ENCODE measurements around the gene ONECUT2.
"Not testable (repeated sequence)": the region's sequence is repeated elsewhere in the genome, so short reads cannot be mapped to it uniquely, and the experiment has no call there.

ONECUT2 gene

DNA sequence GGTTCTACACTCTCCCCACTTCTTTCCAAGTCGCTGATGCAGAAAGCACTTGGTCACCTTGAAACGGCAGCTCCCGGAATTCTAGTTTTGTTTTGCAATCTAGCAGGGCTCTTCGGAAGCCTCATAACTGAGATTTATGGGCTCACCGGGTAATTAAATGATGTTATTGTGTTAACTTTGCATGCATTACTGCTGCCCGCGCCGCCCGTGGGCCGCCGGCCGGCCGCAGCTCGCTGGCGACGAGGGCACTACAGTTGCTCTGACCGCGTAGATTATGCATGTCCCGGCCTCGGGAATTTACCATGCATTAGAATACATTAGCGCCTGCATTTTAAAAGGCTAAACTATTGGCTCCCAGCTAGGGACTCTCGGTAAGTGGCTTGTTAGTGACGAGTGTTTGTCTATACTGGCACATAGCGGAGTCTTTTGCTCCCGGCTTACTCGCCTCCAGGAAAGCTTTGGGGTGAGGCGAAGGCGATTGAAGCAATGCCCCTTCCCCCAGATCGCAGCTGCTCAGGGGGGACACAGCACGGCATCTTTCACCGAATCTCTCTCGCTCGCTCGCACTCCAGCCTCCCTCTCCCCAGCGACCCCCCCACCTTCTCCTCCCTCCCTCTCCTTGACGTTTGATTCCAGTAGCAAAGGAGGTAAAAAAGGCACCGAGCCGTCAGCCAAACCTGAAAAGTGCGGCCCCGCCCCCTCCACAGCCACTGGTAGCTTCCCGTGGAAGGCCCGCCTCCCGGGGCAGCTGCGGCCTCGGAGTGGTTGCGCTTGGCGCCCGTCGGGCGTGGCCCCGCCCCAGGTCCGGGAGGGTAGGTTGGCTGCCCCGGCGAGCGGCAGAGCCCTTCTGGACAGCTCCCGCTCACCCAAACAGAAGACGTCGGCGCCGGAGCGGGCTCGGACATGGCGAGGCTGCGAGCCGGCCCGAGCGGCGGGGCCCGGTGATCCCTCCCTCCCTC is at the start of gene ONECUT2:
TSS of gene ONECUT2 (plus strand) at position 839 of the 959 bp plus-strand sequence. CDS start 343 bp downstream, outside the sequence.
- peak; percentile 89 for DNase-seq

DNA sequence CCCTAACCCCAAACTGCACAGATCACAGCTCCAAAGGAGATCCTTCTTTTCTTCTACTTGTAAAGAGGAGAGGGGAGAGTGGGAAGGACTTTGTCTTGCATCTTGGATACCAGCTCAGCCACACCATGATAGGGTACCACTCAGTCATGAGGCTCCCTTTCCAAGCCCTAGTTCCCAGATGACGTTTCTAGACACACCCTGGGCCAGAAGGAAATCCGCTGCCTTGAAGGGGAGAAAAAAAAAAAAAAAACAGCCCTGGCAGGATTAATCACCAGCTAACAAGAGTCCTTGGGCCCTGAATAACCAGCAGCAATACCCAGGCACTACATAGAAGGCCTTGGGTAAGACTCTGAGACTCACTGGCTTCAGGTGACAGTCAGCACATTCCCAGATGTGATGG is 45.9 kb upstream of the ONECUT2 start:
- DNase-seq: no peak

DNA sequence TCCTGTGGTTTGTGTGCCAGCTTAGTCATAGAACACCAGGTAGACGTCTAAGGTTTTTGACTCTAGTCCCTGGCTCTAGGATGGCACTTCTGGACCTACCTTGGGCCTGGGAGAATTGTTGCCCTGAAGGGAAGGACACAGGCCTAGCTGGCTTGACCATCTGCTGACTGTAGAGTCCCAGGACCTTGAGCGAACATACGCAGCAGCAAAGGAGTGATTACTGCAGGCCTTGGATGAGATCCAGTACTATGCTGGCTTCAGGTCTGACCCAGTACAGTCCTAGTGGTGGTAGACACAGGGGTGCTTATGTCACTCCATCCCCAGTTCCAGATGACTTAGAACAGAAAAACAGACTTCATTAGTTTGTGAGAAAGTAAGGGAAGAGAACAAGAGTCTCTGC is 45.1 kb upstream of the ONECUT2 start:
- DNase-seq: no peak

DNA sequence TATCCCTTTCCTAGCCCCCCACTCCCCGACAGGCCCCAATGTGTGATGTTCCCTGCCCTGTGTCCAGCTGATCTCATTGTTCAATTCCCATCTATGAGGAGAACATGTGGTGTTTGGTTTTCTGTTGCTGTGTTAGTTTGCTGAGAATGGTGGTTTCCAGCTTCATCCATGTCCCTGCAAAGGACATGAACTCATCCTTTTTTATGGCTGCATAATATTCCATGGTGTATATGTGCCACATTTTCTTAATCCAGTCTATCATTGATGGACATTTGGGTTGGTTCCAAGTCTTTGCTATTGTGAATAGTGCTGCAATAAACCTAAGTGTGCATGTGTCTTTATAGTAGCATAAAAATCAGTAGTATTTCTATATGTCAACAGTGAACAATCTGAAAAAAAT is 40.4 kb upstream of the ONECUT2 start:
- DNase-seq: not testable (repeated sequence)

- not testable (repeated sequence) for DNase-seq
These were observed 38.3 kb upstream of the ONECUT2 start for GRCh38 chr18:57396831-57397230.

DNA sequence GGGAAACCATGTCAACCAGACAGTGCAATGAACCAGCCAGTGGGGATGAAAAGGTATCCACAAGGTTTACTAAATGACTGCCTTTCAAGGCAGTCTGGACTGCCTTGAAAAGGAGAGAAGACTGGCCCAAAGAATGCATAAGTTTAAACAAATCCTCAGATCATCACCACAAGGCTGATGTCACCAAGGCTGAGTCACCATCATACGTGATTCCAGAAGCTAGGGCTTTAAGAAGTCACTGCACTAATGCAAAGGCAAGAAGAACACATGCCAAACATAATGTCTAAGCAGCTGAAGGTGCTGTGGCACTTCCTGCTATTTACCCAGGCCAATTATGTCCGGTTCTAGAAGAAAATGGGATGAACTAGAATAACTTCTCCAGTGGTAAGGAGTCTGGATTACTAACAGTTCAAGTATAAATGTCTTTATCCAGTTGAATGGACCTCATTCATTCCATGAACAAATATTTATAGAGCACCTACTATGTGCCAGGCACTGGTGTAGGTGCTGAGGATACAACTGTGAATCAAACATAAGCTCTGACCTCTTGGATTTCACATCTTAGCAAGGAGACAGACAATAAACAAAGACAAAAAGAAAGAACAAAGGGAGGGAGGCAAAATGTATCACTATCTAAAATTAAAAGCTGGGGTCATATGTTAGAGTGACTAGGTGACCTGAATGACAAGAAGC is 37.6 kb upstream of the ONECUT2 start:
- DNase-seq: peak; percentile 12

GRCh38 chr18:57404345-57404744 is 30.8 kb upstream of the ONECUT2 start:
- no peak for DNase-seq

DNA sequence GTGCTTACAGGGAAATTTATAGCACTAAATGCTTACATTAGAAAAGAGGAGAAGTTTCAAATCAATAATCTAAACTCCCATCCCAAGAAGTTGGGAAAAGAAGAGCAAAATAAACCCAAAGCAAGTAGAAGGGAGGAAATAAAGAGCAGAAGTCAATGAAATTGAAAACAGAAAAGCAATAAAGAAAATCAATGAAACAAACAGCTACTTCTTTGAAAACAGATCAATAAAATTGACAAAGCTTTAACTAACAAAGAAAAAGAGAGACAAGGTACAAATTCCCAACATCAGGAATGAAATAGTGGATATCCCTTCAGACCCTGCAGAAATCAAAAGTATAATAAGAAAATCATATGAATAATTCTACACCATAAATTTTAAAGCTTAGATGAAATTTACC is 25.5 kb upstream of the ONECUT2 start:
- DNase-seq: no peak

- DNase-seq: no peak
These were observed 24.4 kb upstream of the ONECUT2 start for GRCh38 chr18:57410749-57411148.

DNA sequence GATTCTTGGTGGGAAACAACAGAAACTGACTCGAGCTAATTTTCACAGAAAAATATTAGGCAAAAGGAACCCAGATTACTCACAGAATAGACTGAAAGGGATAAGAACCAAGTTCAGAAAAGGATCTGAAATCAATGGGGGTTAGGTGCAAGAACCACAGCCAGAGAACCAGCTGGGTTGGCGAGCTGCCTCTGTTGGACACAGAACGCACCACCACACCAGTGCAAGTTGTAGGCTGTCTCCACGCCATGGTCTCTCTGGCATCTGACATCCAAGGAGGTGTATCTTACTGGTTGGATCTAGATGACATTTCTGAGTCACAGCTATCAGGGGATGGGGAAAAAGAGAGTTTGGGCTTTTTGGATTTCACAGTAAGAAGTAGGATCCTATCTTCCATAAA is 18.6 kb upstream of the ONECUT2 start:
- DNase-seq: no peak

DNA sequence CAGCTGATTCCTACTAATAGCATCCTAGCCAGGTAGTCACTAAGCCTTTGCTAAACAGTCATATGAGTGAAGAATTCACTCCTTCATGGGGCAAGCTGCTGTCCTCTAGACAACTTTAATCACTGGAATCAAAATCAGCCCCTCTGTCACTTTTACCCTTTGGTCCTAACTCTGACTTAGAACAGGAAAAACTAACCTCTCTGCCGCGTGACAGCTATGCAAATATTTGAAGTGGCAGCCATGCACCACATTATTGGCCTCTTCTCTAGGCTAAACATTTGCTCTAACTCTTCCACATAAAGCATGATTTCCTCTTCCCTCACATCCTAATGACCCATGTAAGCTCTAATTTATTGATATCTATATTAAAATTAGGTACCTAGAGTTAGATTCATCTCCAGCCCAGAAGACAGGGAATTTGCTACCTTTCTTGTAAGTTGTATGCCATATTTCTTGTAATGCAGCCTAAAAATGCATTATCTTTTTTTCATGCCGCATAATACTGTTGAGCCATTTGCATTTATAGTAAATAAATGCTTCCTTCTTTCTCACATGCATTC is 12.8 kb upstream of the ONECUT2 start:
- no peak for DNase-seq

DNA sequence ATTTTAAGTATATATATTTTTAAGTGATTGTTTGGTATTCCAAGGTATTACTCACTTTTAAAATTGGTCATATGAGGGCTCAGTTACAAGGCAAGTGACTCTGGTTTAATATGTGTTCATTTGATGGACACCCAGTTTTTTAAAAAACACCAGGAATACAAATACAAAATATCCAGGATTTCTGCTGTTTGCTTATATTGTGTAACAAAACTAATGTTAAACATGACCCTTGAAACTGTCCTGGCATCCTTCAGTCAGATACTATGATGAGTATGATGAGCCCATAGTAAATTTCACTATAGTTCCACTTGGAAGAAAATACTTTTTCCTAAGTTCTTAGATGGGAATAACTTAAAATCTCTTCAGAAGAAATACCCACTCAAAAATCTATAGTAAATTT is 11.4 kb upstream of the ONECUT2 start:
- DNase-seq: no peak

DNA sequence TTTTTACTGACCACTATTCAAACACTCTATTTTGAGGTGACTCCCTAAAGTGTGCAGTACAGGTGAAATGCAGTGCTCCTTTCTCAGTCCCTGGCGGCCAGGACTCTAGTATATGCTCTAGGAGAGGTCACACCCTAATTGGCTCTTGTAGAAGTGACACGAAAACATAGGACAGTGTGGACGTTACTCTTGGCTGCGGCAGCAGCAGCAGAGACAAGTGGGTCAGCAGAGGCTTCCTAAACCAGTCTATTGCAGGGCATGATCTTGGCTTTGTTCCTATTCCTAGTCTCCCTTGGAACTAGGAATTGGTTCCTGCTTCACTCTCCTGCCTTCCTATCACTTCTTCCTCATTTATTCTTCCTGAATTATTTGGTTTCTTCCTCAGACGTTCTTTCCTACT is 10.1 kb upstream of the ONECUT2 start:
- DNase-seq: no peak

GRCh38 chr18:57426187-57426586 is 9.0 kb upstream of the ONECUT2 start:
- no peak for DNase-seq

DNA sequence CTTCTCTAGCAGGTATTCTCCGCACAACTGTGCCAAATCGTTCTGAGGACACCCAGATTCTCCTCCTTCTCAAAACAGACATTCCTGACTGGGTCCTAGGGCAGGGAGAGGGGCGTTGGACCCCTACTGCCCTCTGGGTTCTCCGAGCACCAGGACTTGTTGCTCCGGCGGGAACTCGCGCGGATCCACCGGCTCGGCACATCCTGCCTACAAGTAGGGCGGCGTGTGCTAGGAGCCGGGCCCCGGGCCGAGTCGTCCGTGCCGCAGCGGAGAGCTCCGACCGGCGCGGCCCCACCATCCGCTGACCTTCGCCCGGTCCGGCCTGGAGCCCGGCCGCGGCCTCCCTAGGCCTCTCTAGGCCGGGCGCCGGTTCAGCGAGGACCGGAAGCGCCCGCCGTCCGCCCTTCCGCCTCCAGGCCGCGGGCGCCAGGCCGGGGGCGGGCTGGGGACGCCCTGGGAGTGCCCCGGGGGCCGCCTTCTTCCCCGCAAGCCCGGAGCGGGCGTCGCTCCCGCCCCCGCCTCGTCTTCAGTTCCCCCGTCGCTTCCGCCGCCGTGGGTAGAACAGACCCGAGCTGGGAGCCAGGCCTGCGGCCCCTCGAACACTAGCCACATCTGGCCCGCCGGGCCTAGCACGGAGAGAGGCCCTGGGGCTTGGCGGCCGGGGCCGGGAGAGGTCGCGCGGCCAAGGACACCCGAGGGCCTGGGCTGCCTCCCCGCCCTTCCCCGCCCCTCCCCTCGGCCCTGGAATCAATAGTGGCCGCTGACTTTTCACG is 7.6 kb upstream of the ONECUT2 start:
- no peak for DNase-seq

DNA sequence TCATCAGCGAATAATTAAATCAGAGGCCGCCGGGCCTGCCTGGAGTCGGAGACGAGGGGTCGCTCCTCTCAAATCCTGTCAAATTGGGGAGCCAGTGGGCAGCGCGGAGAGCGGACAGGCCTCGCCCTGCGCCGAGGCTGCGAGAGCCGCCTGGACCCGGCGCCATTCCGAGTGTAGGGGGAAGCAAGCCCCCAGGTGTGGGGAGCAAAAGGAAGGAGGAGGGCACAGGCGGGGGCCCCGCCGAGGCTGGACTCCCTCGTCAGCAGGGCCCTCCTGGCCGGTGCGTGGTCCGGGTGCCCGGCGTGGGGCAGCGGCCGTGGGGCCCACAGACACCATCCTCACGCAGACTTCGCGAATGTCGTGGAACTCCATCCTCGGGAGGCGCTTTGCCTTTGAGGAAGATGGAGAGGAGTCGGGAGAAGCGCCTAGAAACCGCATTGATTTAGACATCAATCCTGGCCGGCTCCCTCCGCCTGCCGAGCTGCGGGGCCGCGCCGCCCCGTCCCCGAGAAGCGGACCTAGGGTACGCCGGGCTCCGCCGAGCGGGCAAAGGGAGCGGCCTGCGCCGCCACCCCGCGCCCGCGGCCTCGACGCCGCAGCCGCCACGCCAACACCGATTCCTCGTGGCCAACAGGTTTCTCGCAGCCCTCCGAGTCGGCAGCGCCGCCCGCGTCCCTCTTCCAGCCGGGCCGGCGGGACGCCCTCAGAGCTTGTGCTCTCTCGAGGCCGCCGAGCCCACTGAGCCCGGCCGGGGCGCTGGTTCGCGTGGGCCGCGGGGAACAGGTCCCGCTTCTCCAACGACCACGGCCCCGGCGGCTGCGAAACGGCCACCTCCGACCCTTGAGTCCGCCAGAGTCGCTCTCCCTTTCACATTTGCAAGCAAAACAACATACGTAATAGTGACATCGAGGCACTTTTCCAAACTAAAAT is 6.7 kb upstream of the ONECUT2 start:
- DNase-seq: no peak

GRCh38 chr18:57429167-57430078 is 5.8 kb upstream of the ONECUT2 start:
- DNase-seq: peak; percentile 71

DNA sequence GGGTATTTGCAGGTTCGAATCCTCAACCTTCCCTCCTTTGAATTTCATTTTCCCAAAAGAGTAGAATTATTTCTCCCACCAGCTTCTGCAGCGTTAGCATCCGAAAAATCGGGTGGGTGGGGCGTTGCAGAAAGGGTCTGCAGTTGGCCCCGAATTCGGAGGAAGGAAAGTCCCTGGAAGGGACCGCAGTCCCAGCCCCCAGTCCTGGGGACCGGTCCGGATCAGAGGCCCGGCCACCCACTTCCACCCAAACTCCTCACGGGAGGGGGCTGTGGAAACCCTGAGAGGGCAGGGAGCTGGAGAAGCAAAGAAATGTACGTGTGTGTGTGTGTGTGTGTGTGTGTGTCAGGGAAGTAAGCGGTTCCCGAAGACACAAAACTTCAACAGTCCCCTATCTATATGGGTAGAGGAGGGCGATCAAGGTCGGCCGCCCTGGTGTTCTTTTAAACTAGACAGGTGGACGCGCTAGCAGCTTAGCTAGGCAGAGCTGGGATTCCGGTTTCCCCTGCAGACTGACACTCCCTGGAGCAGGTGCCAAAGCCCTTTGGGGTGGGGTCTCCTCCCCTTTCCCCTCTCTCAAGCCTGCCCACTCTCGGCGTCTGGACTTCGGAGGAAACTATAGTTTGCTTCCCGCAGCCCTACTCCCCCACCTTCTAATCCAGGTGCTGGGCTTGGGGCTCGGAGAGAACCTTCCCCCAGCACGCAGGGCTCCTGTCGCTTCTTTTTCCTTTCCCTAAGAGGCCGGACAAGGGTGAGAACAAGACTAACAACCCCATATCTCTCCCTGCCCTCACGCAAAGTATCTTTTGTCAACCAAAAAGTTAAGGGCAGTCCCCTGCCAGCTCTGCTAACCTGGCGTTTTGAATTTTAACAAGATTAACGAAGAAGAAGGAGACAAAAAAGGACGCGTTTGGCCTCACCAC is 4.8 kb upstream of the ONECUT2 start:
- DNase-seq: no peak

- no peak for DNase-seq
These were observed 4.2 kb upstream of the ONECUT2 start for GRCh38 chr18:57431002-57431382.
